Lung (tissue), 12 donors: ENCODE measurements around the gene CAV2. TPM values are rescaled to one million over a fixed set of nuclear protein-coding genes. Genes with fewer than 3 reads are reported as not detected.

Source experiments
- ATAC-seq: fragments of 200-7000 bp; cut with Tn5 transposase; one replicate; pipeline ENCODE4 v1.9.1; 2020; ENCODE audit warnings: moderate number of reproducible peaks; ENCODE audit not compliant: insufficient read depth, low FRiP score
- DNase-seq, 3 donors: peaks; one replicate each; pipeline ENCODE4 v3.0.0-alpha.2; 2013 to 2017
- H3K27ac ChIP-seq, 2 donors: one replicate each; pipeline ENCODE4 v1.5.1; 2013; ENCODE audit warnings: mild to moderate bottlenecking in 2 of 2, moderate library complexity in 2 of 2, control low read depth in 1 of 2, inconsistent platforms in 1 of 2, low read depth in 1 of 2, low read length in 1 of 2
- H3K27me3 ChIP-seq, 3 donors: one replicate each; pipeline ENCODE4 v1.5.1; 2013; ENCODE audit warnings: low read length in 2 of 3; ENCODE audit not compliant: control insufficient read depth in 3 of 3, insufficient read depth in 3 of 3
- H3K36me3 ChIP-seq, 4 donors: one replicate each; pipeline ENCODE4 v1.5.1; 2013; ENCODE audit warnings: low read length in 4 of 4, mild to moderate bottlenecking in 1 of 4, moderate library complexity in 1 of 4; ENCODE audit not compliant: control insufficient read depth in 4 of 4, insufficient read depth in 4 of 4
- H3K4me1 ChIP-seq, 5 donors: one replicate each; pipeline ENCODE4 v1.5.1; 2013; ENCODE audit warnings: low read length in 5 of 5, mild to moderate bottlenecking in 2 of 5, moderate library complexity in 1 of 5; ENCODE audit not compliant: control insufficient read depth in 5 of 5, insufficient read depth in 5 of 5
- H3K4me3 ChIP-seq: one replicate; pipeline ENCODE4 v1.5.1; 2013; ENCODE audit warnings: mild to moderate bottlenecking, control low read depth, moderate library complexity
- H3K9ac ChIP-seq, 2 donors: one replicate each; pipeline ENCODE4 v1.5.1; 2013; ENCODE audit warnings: low read length in 2 of 2, control low read depth in 1 of 2; ENCODE audit not compliant: insufficient read depth in 1 of 2
- H3K9me3 ChIP-seq, 4 donors: one replicate each; pipeline ENCODE4 v1.5.1; 2013; ENCODE audit warnings: low read length in 3 of 4, mild to moderate bottlenecking in 1 of 4, moderate library complexity in 1 of 4; ENCODE audit not compliant: control insufficient read depth in 4 of 4, insufficient read depth in 3 of 4
- WGBS, 2 donors: extraction: QIAGEN DNeasy Blood & Tissue Kit; methylation state at CpG; one replicate each; pipeline ENCODE4 v1.1.7; 2013; 5-methylcytosine and 5-hydroxymethylcytosine counted together
- polyA plus RNA-seq, 2 donors: library from polyadenylated mRNA; stranded (reverse); fragments of 200-250 nt; gene quantifications; one replicate each; pipeline ENCODE4 v1.2.1, GENCODE V29; 2013
- total RNA-seq, 2 donors: library from RNA; depleted of rRNA in 1 of 2; stranded (reverse); fragments of >200 nt in 1 of 2; gene quantifications; one replicate each; pipeline ENCODE4 v1.2.1, GENCODE V29; 2014 to 2021
- TF ChIP-seq, protein P1 (sequence below): IDR thresholded peaks from 2 replicates; pipeline ENCODE4 v1.5.1; 2012; ENCODE audit warnings: mild to moderate bottlenecking; ENCODE audit errors: control extremely low read depth, extremely low read depth
- donor health status: control.
- donor health status: control.
- donor health status: Bipolar disorder and iron deficiency.
- donor health status: healthy.
- donor health status: DM: yes; HTN: yes; CAD: no.

CAV2 gene
- total and polyA plus RNA-seq, 4 donors: 57.9 to 214 (median 106) TPM

DNA sequence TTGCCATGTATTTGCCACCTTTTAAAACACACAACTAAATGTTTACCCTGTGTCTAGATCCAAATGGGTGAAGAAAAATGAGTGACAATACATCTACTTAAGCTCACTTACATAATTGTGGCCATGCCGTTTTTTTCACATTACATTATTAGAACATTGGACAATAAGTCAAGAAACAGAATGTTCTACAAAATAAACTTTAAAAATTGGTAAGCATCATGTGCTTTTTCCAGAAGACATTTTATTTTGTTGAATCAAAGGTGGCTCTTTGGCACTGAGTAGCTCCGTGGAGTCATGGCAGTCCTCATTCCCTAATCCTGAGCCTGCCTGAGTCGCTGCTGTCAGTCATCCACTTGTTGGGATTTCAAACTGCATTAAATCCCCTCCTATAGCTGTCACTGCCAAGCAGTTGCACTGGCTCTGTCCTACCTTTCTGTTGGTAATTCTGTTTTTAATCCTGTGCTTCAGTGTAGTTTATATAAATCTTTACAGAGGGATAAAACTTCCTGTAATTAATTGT lies 57.6 kb downstream of the CAV2 start:
- no peak overlapping the region for H3K4me3 ChIP-seq
- no peaks in the 10 kb centered on the region for H3K9me3 ChIP-seq
- 72 to 83% methylated on average over 3 of the region's 3 CpGs for WGBS, 2 donors
- H3K27ac ChIP-seq: peak overlapping the region; percentile 54 to 56
- H3K36me3 ChIP-seq: peaks cover 0 to 19% (median 13%) of the 10 kb centered on the region in 4 donors
- H3K4me1 ChIP-seq: peaks cover 0 to 26% (median 6%) of the 10 kb centered on the region in 5 donors
- TF ChIP-seq, protein P1, sequence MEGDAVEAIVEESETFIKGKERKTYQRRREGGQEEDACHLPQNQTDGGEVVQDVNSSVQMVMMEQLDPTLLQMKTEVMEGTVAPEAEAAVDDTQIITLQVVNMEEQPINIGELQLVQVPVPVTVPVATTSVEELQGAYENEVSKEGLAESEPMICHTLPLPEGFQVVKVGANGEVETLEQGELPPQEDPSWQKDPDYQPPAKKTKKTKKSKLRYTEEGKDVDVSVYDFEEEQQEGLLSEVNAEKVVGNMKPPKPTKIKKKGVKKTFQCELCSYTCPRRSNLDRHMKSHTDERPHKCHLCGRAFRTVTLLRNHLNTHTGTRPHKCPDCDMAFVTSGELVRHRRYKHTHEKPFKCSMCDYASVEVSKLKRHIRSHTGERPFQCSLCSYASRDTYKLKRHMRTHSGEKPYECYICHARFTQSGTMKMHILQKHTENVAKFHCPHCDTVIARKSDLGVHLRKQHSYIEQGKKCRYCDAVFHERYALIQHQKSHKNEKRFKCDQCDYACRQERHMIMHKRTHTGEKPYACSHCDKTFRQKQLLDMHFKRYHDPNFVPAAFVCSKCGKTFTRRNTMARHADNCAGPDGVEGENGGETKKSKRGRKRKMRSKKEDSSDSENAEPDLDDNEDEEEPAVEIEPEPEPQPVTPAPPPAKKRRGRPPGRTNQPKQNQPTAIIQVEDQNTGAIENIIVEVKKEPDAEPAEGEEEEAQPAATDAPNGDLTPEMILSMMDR: no peak
- H3K27me3 ChIP-seq: no peaks in the 10 kb centered on the region
- ATAC-seq (no peak), DNase-seq (no peak)
- H3K9ac ChIP-seq: no peak overlapping the region

DNA sequence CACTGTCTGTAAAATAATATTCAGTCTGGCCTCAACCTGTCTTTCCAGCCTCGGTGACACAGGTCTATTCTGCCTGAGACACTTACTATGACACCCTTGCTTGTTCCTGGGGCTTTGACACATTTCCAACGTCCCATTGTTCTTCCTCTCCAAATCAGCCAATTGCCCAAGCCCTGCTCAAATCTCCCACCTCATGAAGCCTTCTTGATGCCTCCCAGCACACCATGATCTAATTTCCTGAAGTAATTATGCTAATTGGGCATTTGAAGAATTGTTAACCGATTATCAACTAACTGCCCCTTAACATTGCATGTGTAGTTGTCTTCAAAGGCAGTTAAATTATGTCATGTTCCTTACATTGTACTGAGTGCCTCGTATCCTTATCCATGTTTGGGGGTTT lies 58.4 kb downstream of the CAV2 start:
- H3K4me3 ChIP-seq: no peak overlapping the region
- no peak for ATAC-seq
- peaks cover 0 to 18% (median 11%) of the 10 kb centered on the region in 4 donors for H3K36me3 ChIP-seq
- WGBS, 2 donors: 70 to 85% methylated on average over 4 of the region's 4 CpGs
- H3K4me1 ChIP-seq: peaks cover 0 to 31% (median 6%) of the 10 kb centered on the region in 5 donors
- peak overlapping the region in 1 of 2 donors; percentile 56 for H3K27ac ChIP-seq
- H3K27me3 ChIP-seq: no peaks in the 10 kb centered on the region
- TF ChIP-seq, protein P1: no peak
- DNase-seq: no peak
- no peak overlapping the region for H3K9ac ChIP-seq
- no peaks in the 10 kb centered on the region for H3K9me3 ChIP-seq

Other genes starting within 250 kb of the CAV2 start
- 100 to 1,000 TPM; 460 to 616 TPM for gene CAV1, start 25.3 kb downstream of the CAV2 start, total RNA-seq
- gene CAV1, start 25.3 kb downstream of the CAV2 start, polyA plus RNA-seq: 100 to 1,000 TPM; 121 to 187 TPM
- 100 to 1,000 TPM in 1 of 2 donors, 10 to 100 TPM in 1; 66.5 to 106 TPM for gene MET, start 172.5 kb downstream of the CAV2 start, total RNA-seq
- gene MET, start 172.5 kb downstream of the CAV2 start, polyA plus RNA-seq: 10 to 100 TPM; 16.3 to 16.5 TPM